HepG2 (cell line): ENCODE results near the gene PSMG3. TPM values are rescaled to one million over a fixed set of nuclear protein-coding genes. Genes with fewer than 3 reads are reported as not detected.

ENCODE experiments used
- EP300 ChIP-seq, 3 experiments: sonication (generic) in 1 of 3; formaldehyde crosslinking in 1 of 3; IDR thresholded peaks; 2 replicates each; pipeline versions ENCODE4 v1.5.1 to v1.6.1; 2011 to 2020; ENCODE audit warnings: low read depth in 2 of 3, low read length in 2 of 3, borderline replicate concordance in 1 of 3, improper control_type of control experiment in 1 of 3, mild to moderate bottlenecking in 1 of 3, missing genetic modification reagents in 1 of 3, moderate library complexity in 1 of 3
- FOXA3 ChIP-seq: IDR thresholded peaks from 2 replicates; pipeline ENCODE4 v1.6.1; 2016; ENCODE audit warnings: missing genetic modification reagents, missing compliant biosample characterization
- MAX ChIP-seq: IDR thresholded peaks from 2 replicates; pipeline ENCODE4 v1.6.1; 2012; ENCODE audit warnings: inconsistent platforms
- MIXL1 ChIP-seq: IDR thresholded peaks from 2 replicates; pipeline ENCODE4 v1.6.1; 2016
- NR2C2 ChIP-seq: sonication (generic); formaldehyde crosslinking; IDR thresholded peaks from 2 replicates; pipeline ENCODE4 v1.4.0; 2020; ENCODE audit warnings: missing genetic modification reagents, mild to moderate bottlenecking, moderate library complexity, borderline replicate concordance
- NR2F1 ChIP-seq, 2 experiments: fragments of 450-650 bp in 1 of 2; formaldehyde crosslinking in 1 of 2; IDR thresholded peaks; 2 replicates each; pipeline versions ENCODE4 v1.5.0 to v1.6.1; 2016 to 2020; ENCODE audit warnings: mild to moderate bottlenecking in 1 of 2, missing compliant biosample characterization in 1 of 2, missing genetic modification reagents in 1 of 2, moderate library complexity in 1 of 2
- RERE ChIP-seq: IDR thresholded peaks from 2 replicates; pipeline ENCODE4 v1.6.1; 2016; ENCODE audit warnings: low read depth, missing genetic modification reagents, missing compliant biosample characterization
- YEATS2 ChIP-seq: sonication (generic); formaldehyde crosslinking; IDR thresholded peaks from 2 replicates; pipeline ENCODE4 v1.4.0; 2020; ENCODE audit warnings: missing genetic modification reagents, borderline replicate concordance
- ZBTB26 ChIP-seq: IDR thresholded peaks from 2 replicates; pipeline ENCODE4 v1.6.1; 2016; ENCODE audit warnings: missing compliant biosample characterization, missing genetic modification reagents, borderline replicate concordance
- ZNF18 ChIP-seq: sonication (generic); formaldehyde crosslinking; IDR thresholded peaks from 2 replicates; pipeline ENCODE4 v1.8.0; 2022; ENCODE audit warnings: mild to moderate bottlenecking, missing genetic modification reagents; ENCODE audit not compliant: insufficient replicate concordance
- ZNF724P ChIP-seq: sonication (generic); formaldehyde crosslinking; IDR thresholded peaks from 2 replicates; pipeline ENCODE4 v1.8.0; 2022; ENCODE audit warnings: missing genetic modification reagents, borderline replicate concordance
- ZNF891 ChIP-seq: sonication (generic); formaldehyde crosslinking; IDR thresholded peaks from 2 replicates; pipeline ENCODE4 v1.5.0; 2020; ENCODE audit warnings: mild to moderate bottlenecking, missing genetic modification reagents
- polyA plus RNA-seq, 8 experiments: library from polyadenylated mRNA; depleted of rRNA in 3 of 8; stranded (reverse) in 7 of 8; unstranded in 1 of 8; fragments of >200 nt; fragmentation: Illumina TruSeq in 4 of 8; extraction: Trizol in 4 of 8; gene quantifications; 2 replicates each; pipeline versions ENCODE4 v1.2.1 to v1.2.3, GENCODE V29; 2011 to 2016; ENCODE audit warnings: low read depth in 4 of 8, missing spikeins in 1 of 8, mixed read lengths in 1 of 8; ENCODE audit not compliant: insufficient read depth in 1 of 8
- total RNA-seq, 5 experiments: library from RNA; depleted of rRNA; stranded (reverse); fragments of >200 nt; fragmentation: Illumina TruSeq; extraction: Trizol; gene quantifications; 2 replicates each; pipeline ENCODE4 v1.2.3, GENCODE V29; 2016; ENCODE audit warnings: low read depth in 1 of 5
- TF ChIP-seq, protein P1 (sequence below): sonication (generic); formaldehyde crosslinking; IDR thresholded peaks from 2 replicates; pipeline ENCODE4 v1.5.0; 2020; ENCODE audit warnings: mild to moderate bottlenecking, missing genetic modification reagents, borderline replicate concordance

PSMG3 gene
- total and polyA plus RNA-seq, 2 of the 13 experiments (the other 11 are each of a cell fraction or from before 2014, with no cell fraction given): 29.6 to 48.4 TPM

- TF ChIP-seq NR2C2 (CRISPR knock-in tag) (peak; percentile 86; the same call in 1 of the 2 replicates), RERE (CRISPR knock-in tag) (no peak), MIXL1 (CRISPR knock-in tag) (peak; percentile 37; the same call in 1 of the 2 replicates), EP300 (IDR thresholded peaks at IDR 0.05; ENCODE audit: low read depth in 2 of 2, low read length in 2 of 2) (peak; percentile 56 to 76; a peak in 3 of 4 replicates), EP300 (CRISPR knock-in tag; IDR thresholded peaks at IDR 0.05; ENCODE audit: borderline replicate concordance) (peak; percentile 38; the same call in 1 of the 2 replicates), YEATS2 (CRISPR knock-in tag) (peak; percentile 70; the same call in 1 of the 2 replicates), ZNF18 (CRISPR knock-in tag) (peak; percentile 66), NR2F1 (CRISPR knock-in tag; IDR thresholded peaks at IDR 0.05) (peak; percentile 74; a peak in 3 of 4 replicates), MAX (0 out of 2 replicates have a peak, but pooled peaks have one; percentile 35), ZNF724P (CRISPR knock-in tag) (0 out of 2 replicates have a peak, but pooled peaks have one; percentile 35), FOXA3 (peak; percentile 70; the same call in 1 of the 2 replicates), ZNF891 (CRISPR knock-in tag) (0 out of 2 replicates have a peak, but pooled peaks have one; percentile 19), ZBTB26 (CRISPR knock-in tag) (peak; percentile 99)
- TF ChIP-seq, protein P1, sequence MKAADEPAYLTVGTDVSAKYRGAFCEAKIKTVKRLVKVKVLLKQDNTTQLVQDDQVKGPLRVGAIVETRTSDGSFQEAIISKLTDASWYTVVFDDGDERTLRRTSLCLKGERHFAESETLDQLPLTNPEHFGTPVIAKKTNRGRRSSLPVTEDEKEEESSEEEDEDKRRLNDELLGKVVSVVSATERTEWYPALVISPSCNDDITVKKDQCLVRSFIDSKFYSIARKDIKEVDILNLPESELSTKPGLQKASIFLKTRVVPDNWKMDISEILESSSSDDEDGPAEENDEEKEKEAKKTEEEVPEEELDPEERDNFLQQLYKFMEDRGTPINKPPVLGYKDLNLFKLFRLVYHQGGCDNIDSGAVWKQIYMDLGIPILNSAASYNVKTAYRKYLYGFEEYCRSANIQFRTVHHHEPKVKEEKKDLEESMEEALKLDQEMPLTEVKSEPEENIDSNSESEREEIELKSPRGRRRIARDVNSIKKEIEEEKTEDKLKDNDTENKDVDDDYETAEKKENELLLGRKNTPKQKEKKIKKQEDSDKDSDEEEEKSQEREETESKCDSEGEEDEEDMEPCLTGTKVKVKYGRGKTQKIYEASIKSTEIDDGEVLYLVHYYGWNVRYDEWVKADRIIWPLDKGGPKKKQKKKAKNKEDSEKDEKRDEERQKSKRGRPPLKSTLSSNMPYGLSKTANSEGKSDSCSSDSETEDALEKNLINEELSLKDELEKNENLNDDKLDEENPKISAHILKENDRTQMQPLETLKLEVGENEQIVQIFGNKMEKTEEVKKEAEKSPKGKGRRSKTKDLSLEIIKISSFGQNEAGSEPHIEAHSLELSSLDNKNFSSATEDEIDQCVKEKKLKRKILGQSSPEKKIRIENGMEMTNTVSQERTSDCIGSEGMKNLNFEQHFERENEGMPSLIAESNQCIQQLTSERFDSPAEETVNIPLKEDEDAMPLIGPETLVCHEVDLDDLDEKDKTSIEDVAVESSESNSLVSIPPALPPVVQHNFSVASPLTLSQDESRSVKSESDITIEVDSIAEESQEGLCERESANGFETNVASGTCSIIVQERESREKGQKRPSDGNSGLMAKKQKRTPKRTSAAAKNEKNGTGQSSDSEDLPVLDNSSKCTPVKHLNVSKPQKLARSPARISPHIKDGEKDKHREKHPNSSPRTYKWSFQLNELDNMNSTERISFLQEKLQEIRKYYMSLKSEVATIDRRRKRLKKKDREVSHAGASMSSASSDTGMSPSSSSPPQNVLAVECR (CRISPR knock-in tag): peak; percentile 49; the same call in 1 of the 2 replicates
Measured at GRCh38 chr7:1520539-1521234, 49.1 kb downstream of the PSMG3 start (continued).
